Panc1 (cell line): ENCODE measurements around the gene ILK. TPM values are rescaled to one million over a fixed set of nuclear protein-coding genes. Genes with fewer than 3 reads are reported as not detected.

ENCODE experiments used
- ATAC-seq: fragments of 200-7000 bp; cut with Tn5 transposase; 2 replicates; pipeline ENCODE4 v1.9.1; 2020; ENCODE audit warnings: mild to moderate bottlenecking, moderate library complexity
- BruUV-seq: library from RNA; stranded (reverse); fragments of 400-500 nt; replicated peaks from 2 replicates; lab custom pipeline; 2021; lab: Mats Ljungman, UMichigan
- CTCF ChIA-PET: fragments of 300-600 bp; sonication (Branson Sonifier 250); formaldehyde crosslinking; loops from one replicate; lab custom pipeline; 2022; ENCODE audit warnings: antibody characterized with exemption; lab: Charles Lee
- POLR2A ChIA-PET: fragments of 300-600 bp; sonication (Branson Sonifier 250); formaldehyde crosslinking; loops from one replicate; lab custom pipeline; 2022; ENCODE audit warnings: antibody characterized with exemption; lab: Charles Lee
- DNase-seq: peaks from one replicate; pipeline ENCODE4 v3.0.0-alpha.2; 2010; ENCODE audit warnings: low read depth, low spot score
- H3K27ac ChIP-seq: 2 replicates; pipeline ENCODE4 v1.5.1; 2011; ENCODE audit warnings: mild to moderate bottlenecking, low read length, inconsistent platforms
- H3K27me3 ChIP-seq: fragments of 200-500 bp; sonication (Bioruptor generic); 2 replicates; pipeline ENCODE4 v1.6.0; 2014; ENCODE audit warnings: low read length, inconsistent platforms; ENCODE audit not compliant: control insufficient read depth, insufficient read depth
- H3K36me3 ChIP-seq: fragments of 200-500 bp; sonication (Bioruptor generic); 2 replicates; pipeline ENCODE4 v1.5.1; 2014; ENCODE audit warnings: inconsistent platforms, mild to moderate bottlenecking, low read length, moderate library complexity; ENCODE audit not compliant: control insufficient read depth, insufficient read depth
- H3K4me1 ChIP-seq: 2 replicates; pipeline ENCODE4 v1.5.1; 2011; ENCODE audit warnings: inconsistent platforms, mild to moderate bottlenecking, low read length, moderate library complexity; ENCODE audit not compliant: control insufficient read depth, insufficient read depth
- H3K4me3 ChIP-seq, 2 experiments: 2 replicates each; pipeline ENCODE4 v1.5.1; 2011 to 2012; ENCODE audit warnings: low read depth in 2 of 2, low read length in 2 of 2, mild to moderate bottlenecking in 2 of 2, inconsistent platforms in 1 of 2, moderate library complexity in 1 of 2
- H3K9me3 ChIP-seq: fragments of 200-500 bp; sonication (Bioruptor generic); 2 replicates; pipeline ENCODE4 v1.5.1; 2014; ENCODE audit warnings: low read depth, mild to moderate bottlenecking, inconsistent platforms, low read length, moderate library complexity; ENCODE audit not compliant: control insufficient read depth, insufficient read depth
- CTCF ChIP-seq: fragments of 450-650 bp; IDR thresholded peaks from 2 replicates; pipeline ENCODE4 v1.5.1; 2017; ENCODE audit warnings: mild to moderate bottlenecking
- POLR2AphosphoS5 ChIP-seq: IDR thresholded peaks from 2 replicates; pipeline ENCODE4 v1.6.1; 2012; ENCODE audit warnings: mild to moderate bottlenecking, low read depth, low read length, moderate library complexity
- REST ChIP-seq, 2 experiments: IDR thresholded peaks; 2 replicates each; pipeline ENCODE4 v1.6.1; 2011 to 2012; ENCODE audit warnings: low read depth in 2 of 2, control low read depth in 1 of 2, low read length in 1 of 2, mild to moderate bottlenecking in 1 of 2, moderate library complexity in 1 of 2; ENCODE audit not compliant: insufficient read depth in 1 of 2
- SIN3A ChIP-seq: IDR thresholded peaks from 2 replicates; pipeline ENCODE4 v1.6.1; 2012; ENCODE audit warnings: low read depth, mild to moderate bottlenecking, low read length, moderate library complexity, borderline replicate concordance; ENCODE audit not compliant: insufficient read depth
- TCF7L2 ChIP-seq: IDR thresholded peaks from 2 replicates; pipeline ENCODE4 v1.6.1; 2011; ENCODE audit warnings: mild to moderate bottlenecking, low read depth, low read length, inconsistent platforms
- in situ Hi-C: cut with HindIII; loops from 2 replicates; pipeline ENCODE4 v1.10.0; 2016; ENCODE audit warnings: low sequenced_read_pairs, low pct_unique_long_range_greater_than_20kb
- intact Hi-C: fragments of 100-400 bp; cut with micrococcal nuclease; formaldehyde crosslinking; loops from one replicate; pipeline ENCODE4 v1.10.0; 2022; ENCODE audit not compliant: unreplicated experiment
- total RNA-seq: library from RNA; stranded (reverse); gene quantifications from one replicate; pipeline ENCODE4 v1.2.1, GENCODE V29; 2021; ENCODE audit not compliant: unreplicated experiment

ILK gene
- total RNA-seq, 1 experiment from 2014 or later = 204 TPM

GRCh38 chr11:6635082-6635932, 31.7 kb downstream of the ILK start:
- ChIA-PET POLR2A (interaction anchor here (0.6 kb wide), 1 partner anchor 856 kb away, joined by 3 read pairs; no protein-coding TSS in a partner anchor), CTCF (interaction anchor here (0.6 kb wide), 1 partner anchor 24 kb away, joined by 3 read pairs; the partner anchor contains the start of gene TAF10)
- no TSS peak for BruUV-seq
- H3K9me3 ChIP-seq = no peaks in the 10 kb centered on the region
- peaks cover 14% of the 10 kb centered on the region for H3K4me1 ChIP-seq
- ATAC-seq (no peak), DNase-seq (no peak)
- H3K27me3 ChIP-seq = no peaks in the 10 kb centered on the region; the same call in 1 of the 2 replicates
- no peak for TF ChIP-seq CTCF
- TF ChIP-seq SIN3A = no peak
- TF ChIP-seq TCF7L2 = no peak
- TF ChIP-seq REST (IDR thresholded peaks at IDR 0.05; ENCODE audit: insufficient read depth in 1 of 2, low read depth in 2 of 2, low read length in 1 of 2) = no peak
- no peak for TF ChIP-seq POLR2AphosphoS5
- no peak overlapping the region for H3K4me3 ChIP-seq
- intact Hi-C loops (no loop called here), in situ Hi-C loops (no loop called here)
- no peaks in the 10 kb centered on the region for H3K36me3 ChIP-seq
- H3K27ac ChIP-seq = peak overlapping the region; percentile 25

GRCh38 chr11:6636480-6636879, 32.9 kb downstream of the ILK start:
- TF ChIP-seq SIN3A (no peak), CTCF (no peak), POLR2AphosphoS5 (no peak), REST (IDR thresholded peaks at IDR 0.05; ENCODE audit: insufficient read depth in 1 of 2, low read depth in 2 of 2, low read length in 1 of 2) (no peak), TCF7L2 (no peak)
- POLR2A ChIA-PET = no interaction called here

More at GRCh38 chr11:6636480-6636879, 32.9 kb downstream of the ILK start:
- no peak for DNase-seq
- in situ Hi-C loops (no loop called here), intact Hi-C loops (no loop called here)
- Histone ChIP-seq H3K36me3 (no peaks in the 10 kb centered on the region), H3K27ac (no peak overlapping the region), H3K9me3 (no peaks in the 10 kb centered on the region), H3K4me3 (no peak overlapping the region), H3K4me1 (peaks cover 14% of the 10 kb centered on the region), H3K27me3 (no peaks in the 10 kb centered on the region)
- no TSS peak for BruUV-seq
- no peak for ATAC-seq
- CTCF ChIA-PET = no interaction called here
